Smooth muscle cell (in vitro differentiated cells): ENCODE results near the gene CAMTA1. TPM values are rescaled to one million over a fixed set of nuclear protein-coding genes. Genes with fewer than 3 reads are reported as not detected.

Experiments
- DNase-seq: peaks from one replicate; lab custom pipeline; 2025; ENCODE audit not compliant: unreplicated experiment; lab: John Stamatoyannopoulos, UW
- H2AFZ ChIP-seq: fragments of 200-600 bp; sonication (generic); 2 replicates; pipeline ENCODE4 v1.6.0; 2016; ENCODE audit warnings: antibody characterized with exemption, low read depth, mild to moderate bottlenecking
- H3F3A ChIP-seq: fragments of 200-600 bp; sonication (generic); 2 replicates; pipeline ENCODE4 v1.6.0; 2017; ENCODE audit warnings: antibody characterized with exemption, low read depth
- H3K27ac ChIP-seq: fragments of 200-600 bp; sonication (generic); 2 replicates; pipeline ENCODE4 v1.5.1; 2016; ENCODE audit warnings: low read depth, mild to moderate bottlenecking
- H3K27me3 ChIP-seq: fragments of 200-600 bp; sonication (generic); 2 replicates; pipeline ENCODE4 v1.6.1; 2016; ENCODE audit warnings: low read depth, mild to moderate bottlenecking
- H3K36me3 ChIP-seq: fragments of 200-600 bp; sonication (generic); 2 replicates; pipeline ENCODE4 v1.5.1; 2016; ENCODE audit warnings: low read depth
- H3K4me1 ChIP-seq: fragments of 200-600 bp; sonication (generic); 2 replicates; pipeline ENCODE4 v1.5.1; 2016; ENCODE audit warnings: low read depth
- H3K4me2 ChIP-seq: fragments of 200-600 bp; sonication (generic); 2 replicates; pipeline ENCODE4 v1.6.0; 2016; ENCODE audit warnings: mild to moderate bottlenecking
- H3K4me3 ChIP-seq: fragments of 200-600 bp; sonication (generic); 2 replicates; pipeline ENCODE4 v1.5.1; 2016; ENCODE audit warnings: mild to moderate bottlenecking
- H3K79me2 ChIP-seq: fragments of 200-600 bp; sonication (generic); 2 replicates; pipeline ENCODE4 v1.6.0; 2016; ENCODE audit warnings: low read depth, mild to moderate bottlenecking
- H3K9ac ChIP-seq: fragments of 200-600 bp; sonication (generic); 2 replicates; pipeline ENCODE4 v1.6.0; 2016; ENCODE audit warnings: low read depth
- H3K9me3 ChIP-seq: fragments of 200-600 bp; sonication (generic); replicated peaks from 2 replicates; pipeline ENCODE4 v1.5.1; 2016; ENCODE audit warnings: low read depth
- H4K20me1 ChIP-seq: fragments of 200-600 bp; sonication (generic); 2 replicates; pipeline ENCODE4 v1.6.0; 2016; ENCODE audit warnings: low read depth
- CTCF ChIP-seq: fragments of 200-600 bp; sonication (generic); IDR thresholded peaks from 2 replicates; pipeline ENCODE4 v1.5.1; 2017; ENCODE audit warnings: borderline replicate concordance, mild to moderate bottlenecking, antibody characterized with exemption; ENCODE audit not compliant: insufficient read depth, poor library complexity, severe bottlenecking
- WGBS: methylation state at CpG from one replicate; pipeline ENCODE4 v1.1.7; 2016; ENCODE audit warnings: low lambda C conversion rate; 5-methylcytosine and 5-hydroxymethylcytosine counted together
- polyA plus RNA-seq: library from polyadenylated mRNA; unstranded; fragments of >200 nt; fragmentation: Nextera tagmentation; extraction: Ambion mirVana; gene quantifications from 2 replicates; pipeline ENCODE4 v1.2.1, GENCODE V29; 2016
- total RNA-seq: library from RNA; depleted of rRNA; stranded (reverse); fragments of >200 nt; gene quantifications from 2 replicates; pipeline ENCODE4 v1.2.3, GENCODE V29; 2014

The CAMTA1 gene
- total and polyA plus RNA-seq, 2 experiments from 2014 or later = 139 to 145 TPM

- Histone ChIP-seq H3K27me3 (no peaks in the 10 kb centered on the region), H3K4me3 (no peak overlapping the region), H3F3A (no peaks in the 10 kb centered on the region), H3K4me2 (no peak overlapping the region), H4K20me1 (no peaks in the 10 kb centered on the region), H2AFZ (no peak overlapping the region), H3K27ac (no peak overlapping the region), H3K79me2 (no peaks in the 10 kb centered on the region), H3K36me3 (no peaks in the 10 kb centered on the region), H3K9me3 (no peaks in the 10 kb centered on the region), H3K4me1 (no peaks in the 10 kb centered on the region), H3K9ac (no peak overlapping the region)
- no peak for TF ChIP-seq CTCF
- no peak for DNase-seq
- 95% methylated on average over 5 of the region's 5 CpGs for WGBS
Measured at GRCh38 chr1:6923012-6923411, 137.8 kb downstream of the CAMTA1 start.

GRCh38 chr1:6923416-6923815 is 138.2 kb downstream of the CAMTA1 start:
- Histone ChIP-seq H3K4me1 (no peaks in the 10 kb centered on the region), H3K27ac (no peak overlapping the region), H3K4me3 (no peak overlapping the region), H2AFZ (no peak overlapping the region), H3K27me3 (no peaks in the 10 kb centered on the region), H3K9me3 (no peaks in the 10 kb centered on the region), H3K9ac (no peak overlapping the region), H3K4me2 (no peak overlapping the region), H3K79me2 (no peaks in the 10 kb centered on the region), H3F3A (no peaks in the 10 kb centered on the region), H3K36me3 (no peaks in the 10 kb centered on the region), H4K20me1 (no peaks in the 10 kb centered on the region)
- WGBS = 93% methylated on average over 6 of the region's 6 CpGs
- no peak for TF ChIP-seq CTCF
- DNase-seq = no peak

- no peaks in the 10 kb centered on the region for H4K20me1 ChIP-seq
- H3K27me3 ChIP-seq = no peaks in the 10 kb centered on the region
- no peak overlapping the region for H3K4me3 ChIP-seq
- no peaks in the 10 kb centered on the region for H3K9me3 ChIP-seq
- H3K79me2 ChIP-seq = no peaks in the 10 kb centered on the region
- no peak overlapping the region for H2AFZ ChIP-seq
- no peaks in the 10 kb centered on the region for H3K36me3 ChIP-seq
- 87% methylated on average over 18 of the region's 18 CpGs for WGBS
- H3K9ac ChIP-seq = no peak overlapping the region
- no peak overlapping the region for H3K27ac ChIP-seq
- H3K4me1 ChIP-seq = no peaks in the 10 kb centered on the region
- no peak for TF ChIP-seq CTCF
- H3F3A ChIP-seq = no peaks in the 10 kb centered on the region
- no peak for DNase-seq
- no peak overlapping the region for H3K4me2 ChIP-seq
Measured at GRCh38 chr1:6923955-6924881, 139.0 kb downstream of the CAMTA1 start.
